Coronary artery (tissue), 2 donors: ENCODE measurements around the gene OR5H1.
"Not testable (repeated sequence)": the region's sequence is repeated elsewhere in the genome, so short reads cannot be mapped to it uniquely, and the experiment has no call there.

Experiments used
- DNase-seq: peaks from one replicate; pipeline ENCODE4 v3.0.0-alpha.2; 2017; ENCODE audit warnings: low spot score
- H3K27ac ChIP-seq, 2 donors: fragments of 200-600 bp; sonication (generic); one replicate each; pipeline ENCODE4 v1.5.1; 2016 to 2019
- H3K4me3 ChIP-seq: fragments of 200-600 bp; sonication (generic); 2 replicates; pipeline ENCODE4 v1.5.1; 2016; ENCODE audit warnings: mild to moderate bottlenecking, moderate library complexity
- CTCF ChIP-seq: fragments of 200-600 bp; sonication (generic); IDR thresholded peaks from one replicate; pipeline ENCODE4 v1.5.1; 2019; ENCODE audit warnings: antibody characterized with exemption

The OR5H1 gene

GRCh38 chr3:98114264-98114663 is 16.3 kb upstream of the OR5H1 start:
- Histone ChIP-seq H3K27ac (no peak overlapping the region), H3K4me3 (no peak overlapping the region)
- no peak for DNase-seq
- no peak for TF ChIP-seq CTCF

GRCh38 chr3:98115717-98116116 is 14.8 kb upstream of the OR5H1 start:
- TF ChIP-seq CTCF, result no peak
- Histone ChIP-seq H3K27ac (no peak overlapping the region), H3K4me3 (no peak overlapping the region)
- no peak for DNase-seq

GRCh38 chr3:98136631-98137030 is 6.1 kb downstream of the OR5H1 start:
- Histone ChIP-seq H3K4me3 (no peak overlapping the region), H3K27ac (no peak overlapping the region)
- no peak for DNase-seq
- TF ChIP-seq CTCF, result no peak

- not testable (repeated sequence) for H3K27ac ChIP-seq, H3K4me3 ChIP-seq, DNase-seq
Observed at GRCh38 chr3:98137826-98138557, 7.5 kb downstream of the OR5H1 start.

GRCh38 chr3:98140531-98140930 is 10.0 kb downstream of the OR5H1 start:
- H3K27ac ChIP-seq, result no peak overlapping the region
- H3K4me3 ChIP-seq, result no peak overlapping the region
- no peak for DNase-seq
- TF ChIP-seq CTCF, result no peak

- H3K27ac ChIP-seq, result no peak within 1 kb of the TSS
- no peak within 1 kb of the TSS for H3K4me3 ChIP-seq
- no peak for DNase-seq
- TF ChIP-seq CTCF, result no peak
Observed at GRCh38 chr3:98147179-98147578, 16.7 kb downstream of the OR5H1 start, which contains the start of gene OR5H14. Gene OR5H14, plus strand, starts transcription at chr3:98147479. Its CDS starts 1,907 bp downstream, at chr3:98149386.

- Histone ChIP-seq H3K27ac (no peak overlapping the region), H3K4me3 (no peak overlapping the region)
- DNase-seq, result no peak
- no peak for TF ChIP-seq CTCF
Observed at GRCh38 chr3:98148751-98149150, 18.2 kb downstream of the OR5H1 start.

GRCh38 chr3:98149456-98149855 is 18.9 kb downstream of the OR5H1 start:
- DNase-seq, H3K27ac ChIP-seq, H3K4me3 ChIP-seq: not testable (repeated sequence)
